ENCODE results near the gene FAM111B. TPM values are rescaled to one million over a fixed set of nuclear protein-coding genes. Genes with fewer than 3 reads are reported as not detected.

FAM111B gene
- total RNA-seq, 1 donor from 2014 or later: 0.26 TPM

DNA sequence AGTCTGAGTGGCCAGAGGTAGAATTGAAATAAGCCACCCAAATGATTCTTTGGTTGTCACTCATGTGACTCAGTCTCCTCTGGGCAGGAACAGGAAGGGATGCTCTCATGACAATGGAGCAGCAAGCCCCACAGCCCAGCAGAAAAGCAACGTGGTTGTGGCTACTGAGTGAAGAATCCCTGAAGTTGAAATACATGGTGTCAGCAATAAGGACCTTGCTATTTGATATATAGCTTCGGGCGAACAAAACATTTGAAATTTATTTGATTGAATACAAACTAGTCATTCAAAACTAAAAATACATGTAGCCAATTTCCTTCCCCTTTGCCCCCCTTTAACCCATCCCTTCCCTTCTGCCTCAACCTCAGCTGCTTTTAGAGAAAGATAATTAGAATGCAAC is 50.4 kb downstream of the FAM111B start:
- DNase-seq (ENCODE audit: low spot score): no peak

GRCh38 chr11:59158206-59159068 is 51.4 kb downstream of the FAM111B start:
- no peak for DNase-seq (ENCODE audit: low spot score)

- no peak for DNase-seq (ENCODE audit: low spot score)
Observed at GRCh38 chr11:59164028-59164427, 57.0 kb downstream of the FAM111B start.

DNA sequence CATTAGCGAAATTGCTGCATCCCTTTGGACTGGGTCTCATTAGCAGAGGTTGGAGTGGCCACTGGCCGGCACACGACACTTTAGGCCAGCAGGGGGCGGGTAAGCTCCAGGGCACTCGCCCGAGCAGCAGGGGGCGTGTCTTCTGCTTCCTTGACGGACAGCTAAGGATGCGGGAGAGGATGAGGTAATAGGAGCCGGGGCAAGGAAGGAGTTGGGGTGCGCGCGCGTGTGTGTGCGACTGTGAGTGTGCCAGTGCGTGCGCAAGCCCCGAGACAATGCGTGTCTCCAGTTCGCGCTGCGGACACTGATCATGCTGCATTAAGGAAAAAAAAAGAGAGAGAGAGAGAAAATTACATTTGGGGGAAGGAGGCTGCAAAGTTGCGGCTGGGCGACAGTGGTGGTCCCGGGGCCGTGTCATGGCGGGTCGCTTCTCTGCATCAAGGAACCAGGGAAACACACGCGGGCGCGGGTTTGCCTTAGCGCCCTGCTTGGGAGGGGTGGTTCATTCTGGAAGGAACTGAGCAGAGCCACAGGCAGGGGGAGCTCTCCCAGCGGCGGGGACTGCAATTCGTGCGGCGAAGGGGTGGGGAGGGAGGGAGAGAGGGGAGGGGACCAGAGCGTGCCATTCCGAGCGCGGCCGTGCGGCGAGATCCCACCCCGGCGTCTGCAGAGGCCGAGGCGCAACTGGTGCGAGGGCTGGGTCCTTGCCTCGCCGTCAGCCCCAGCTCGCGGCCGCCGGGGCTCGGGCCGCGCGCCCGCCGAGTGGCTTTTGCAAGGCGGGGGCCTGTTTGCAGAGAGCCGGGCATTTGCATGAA is 64.7 kb downstream of the FAM111B start, which contains the start of gene DTX4:
Gene DTX4 (plus strand): TSS at position 625 of the 815 bp plus-strand sequence. CDS start 464 bp downstream, outside the sequence.
- DNase-seq (ENCODE audit: low spot score): peak; percentile 96

DNA sequence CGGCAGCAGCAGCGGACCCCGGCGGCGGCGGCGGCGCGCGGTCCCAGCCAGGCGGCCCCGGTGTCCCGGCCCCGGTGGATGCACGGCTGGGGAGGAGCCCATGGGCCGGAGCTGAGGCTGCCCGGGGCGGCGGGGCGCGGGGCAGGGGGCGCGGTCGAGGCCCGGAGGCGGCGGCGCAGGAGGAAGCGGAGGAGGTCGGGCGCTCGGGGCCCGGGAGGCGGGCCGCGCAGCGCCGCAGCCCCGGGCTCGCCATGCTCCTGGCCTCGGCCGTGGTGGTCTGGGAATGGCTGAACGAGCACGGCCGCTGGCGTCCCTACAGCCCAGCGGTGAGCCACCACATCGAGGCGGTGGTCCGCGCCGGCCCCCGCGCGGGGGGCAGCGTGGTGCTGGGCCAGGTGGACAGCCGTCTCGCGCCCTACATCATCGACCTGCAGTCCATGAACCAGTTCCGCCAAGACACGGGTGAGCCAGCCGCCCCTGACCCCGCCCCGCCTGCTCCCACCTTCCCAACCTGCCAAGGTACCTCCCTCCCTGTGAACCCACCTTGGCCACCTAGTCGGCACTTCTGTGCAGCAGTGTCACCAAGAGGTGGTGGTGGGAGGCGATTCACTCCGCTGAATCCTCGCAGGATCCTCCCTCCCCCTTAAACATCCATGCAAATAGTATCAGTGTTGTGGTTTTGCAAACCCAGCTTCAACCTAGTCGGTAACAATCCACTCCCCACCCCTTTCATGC is 65.5 kb downstream of the FAM111B start:
- no peak for DNase-seq (ENCODE audit: low spot score)

- no peak for DNase-seq (ENCODE audit: low spot score)
Observed at GRCh38 chr11:59173080-59173963, 66.3 kb downstream of the FAM111B start.

DNA sequence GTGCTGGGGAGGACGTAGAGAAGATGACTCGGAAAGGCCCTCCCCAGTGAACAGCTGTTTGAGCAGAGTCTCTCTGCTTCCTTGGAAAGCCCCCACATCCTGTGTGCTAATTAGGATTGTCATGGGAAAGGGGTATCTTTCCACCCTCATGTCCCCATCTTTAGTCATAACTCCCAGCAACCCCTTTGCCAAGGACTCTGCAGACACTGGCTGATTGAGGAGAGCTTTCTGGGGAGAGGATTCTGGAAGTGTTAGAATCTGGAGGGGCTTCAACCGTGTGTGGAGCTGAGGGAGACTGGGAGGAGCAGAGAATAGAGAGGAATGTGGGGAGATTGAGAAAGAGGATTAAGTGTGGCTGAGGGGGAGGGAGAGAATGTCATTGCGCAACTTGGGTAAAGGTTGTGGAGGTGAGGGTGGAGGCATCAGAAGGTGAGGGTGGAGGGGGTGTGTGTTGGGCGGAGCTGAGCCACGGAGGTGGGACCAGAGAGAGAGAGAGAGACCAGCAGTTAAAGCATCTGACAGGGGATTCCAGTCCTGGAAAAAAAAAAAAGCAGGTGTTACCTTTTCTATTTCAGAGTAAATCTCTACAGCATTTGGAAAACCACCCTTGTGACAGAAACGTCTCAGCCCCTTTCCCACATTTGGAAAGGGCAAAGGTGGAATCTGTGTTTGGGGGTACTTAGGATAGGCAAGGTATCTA is 67.1 kb downstream of the FAM111B start:
- DNase-seq (ENCODE audit: low spot score): no peak

DNA sequence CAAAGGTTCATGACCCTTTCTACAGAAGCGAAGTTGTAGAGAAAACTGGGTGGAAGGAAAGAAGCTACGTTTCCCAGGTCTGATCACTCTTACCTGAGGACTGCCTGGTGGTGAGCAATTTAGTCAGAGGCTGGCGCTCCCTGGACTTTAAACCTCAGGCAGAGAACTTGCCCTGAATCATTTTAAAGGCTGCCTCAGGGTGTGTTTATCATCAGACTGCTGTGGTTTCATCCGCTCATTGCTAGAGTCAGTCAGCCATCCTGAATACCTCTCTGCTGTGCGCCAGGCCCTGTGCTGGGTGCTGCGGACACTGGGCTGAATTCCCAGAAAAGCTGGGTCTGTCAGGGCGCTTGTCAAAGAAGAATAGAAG is 67.6 kb downstream of the FAM111B start:
- no peak for DNase-seq (ENCODE audit: low spot score)

- DNase-seq (ENCODE audit: low spot score): no peak
Observed at GRCh38 chr11:59175091-59175501, 68.1 kb downstream of the FAM111B start.

- DNase-seq (ENCODE audit: low spot score): no peak
Observed at GRCh38 chr11:59176330-59176729, 69.3 kb downstream of the FAM111B start.

Other genes starting within 250 kb of the FAM111B start
- not detected for gene GLYATL1, start 167.7 kb upstream of the FAM111B start, total RNA-seq
- gene GLYATL1B, start 20.9 kb upstream of the FAM111B start, total RNA-seq: not detected
- gene FAM111A, start 35.6 kb downstream of the FAM111B start, total RNA-seq: 18.6 TPM
- gene DTX4, start 64.9 kb downstream of the FAM111B start, total RNA-seq: 60.8 TPM
- gene MPEG1, start 105.7 kb downstream of the FAM111B start, total RNA-seq: 71.5 TPM